Natural killer cell (primary cell): ENCODE measurements around the gene COG2. TPM values are rescaled to one million over a fixed set of nuclear protein-coding genes. Genes with fewer than 3 reads are reported as not detected.

Experiments
- ATAC-seq, 3 donors: fragments of 150-1000 bp in 2 of 3; fragments of 200-7000 bp in 1 of 3; cut with Tn5 transposase; 1 replicate in 1 of 3; 2 replicates in 2 of 3; pipeline ENCODE4 v1.10.0; 2021; ENCODE audit warnings: mild to moderate bottlenecking in 2 of 3, moderate library complexity in 2 of 3
- DNase-seq, 2 donors: peaks; one replicate each; pipeline versions ENCODE4 v3.0.0 to v3.0.0-alpha.2; 2013 to 2021; ENCODE audit warnings: mixed read lengths in 1 of 2
- H3K27ac ChIP-seq: one replicate; pipeline ENCODE4 v1.5.1; 2013; ENCODE audit warnings: mild to moderate bottlenecking, low read length
- H3K27me3 ChIP-seq: one replicate; pipeline ENCODE4 v1.6.1; 2013; ENCODE audit warnings: low read length; ENCODE audit not compliant: control insufficient read depth, insufficient read depth
- H3K36me3 ChIP-seq: one replicate; pipeline ENCODE4 v1.6.1; 2013; ENCODE audit warnings: low read length; ENCODE audit not compliant: control insufficient read depth, insufficient read depth
- H3K4me1 ChIP-seq: one replicate; pipeline ENCODE4 v1.6.1; 2013; ENCODE audit warnings: low read length; ENCODE audit not compliant: control insufficient read depth, insufficient read depth
- H3K4me3 ChIP-seq: one replicate; pipeline ENCODE4 v1.5.1; 2013; ENCODE audit warnings: low read length
- H3K9me3 ChIP-seq: one replicate; pipeline ENCODE4 v1.6.1; 2013; ENCODE audit warnings: low read length; ENCODE audit not compliant: control insufficient read depth, insufficient read depth
- H3K27ac Mint-ChIP-seq, 2 donors: one replicate each; pipeline ENCODE4 v1.8.0; 2022; ENCODE audit warnings: mild to moderate bottlenecking in 2 of 2, mixed read lengths in 2 of 2, moderate library complexity in 1 of 2
- H3K27me3 Mint-ChIP-seq, 2 donors: one replicate each; pipeline ENCODE4 v1.8.0; 2022; ENCODE audit warnings: low read depth in 2 of 2, mixed read lengths in 2 of 2
- H3K36me3 Mint-ChIP-seq: one replicate; pipeline ENCODE4 v1.8.0; 2022; ENCODE audit warnings: mixed read lengths
- H3K4me1 Mint-ChIP-seq, 2 donors: one replicate each; pipeline ENCODE4 v1.8.0; 2022; ENCODE audit warnings: mixed read lengths in 2 of 2
- H3K4me3 Mint-ChIP-seq: one replicate; pipeline ENCODE4 v1.8.0; 2022; ENCODE audit warnings: mild to moderate bottlenecking, moderate library complexity, mixed read lengths
- H3K9me3 Mint-ChIP-seq, 2 donors: one replicate each; pipeline ENCODE4 v1.8.0; 2022; ENCODE audit warnings: mixed read lengths in 2 of 2
- WGBS: methylation state at CpG from one replicate; pipeline ENCODE4 v1.1.7; 2013; ENCODE audit warnings: missing lambda C conversion rate; ENCODE audit not compliant: insufficient coverage; 5-methylcytosine and 5-hydroxymethylcytosine counted together
- intact Hi-C: fragments of 100-400 bp; cut with micrococcal nuclease; formaldehyde crosslinking; loops from one replicate; pipeline ENCODE4 v1.14.2; 2022
- total RNA-seq, 4 donors: library from RNA; stranded (reverse); fragments of 120-200 nt in 1 of 4; gene quantifications; one replicate each; pipeline versions ENCODE4 v1.2.3 to v1.2.4, GENCODE V29; 2013 to 2022
- TF ChIP-seq, protein P1 (sequence below): fragments of 200-600 bp; IDR thresholded peaks from one replicate; pipeline ENCODE4 v1.8.0; 2022; ENCODE audit warnings: antibody characterized with exemption

Gene COG2, protein sequence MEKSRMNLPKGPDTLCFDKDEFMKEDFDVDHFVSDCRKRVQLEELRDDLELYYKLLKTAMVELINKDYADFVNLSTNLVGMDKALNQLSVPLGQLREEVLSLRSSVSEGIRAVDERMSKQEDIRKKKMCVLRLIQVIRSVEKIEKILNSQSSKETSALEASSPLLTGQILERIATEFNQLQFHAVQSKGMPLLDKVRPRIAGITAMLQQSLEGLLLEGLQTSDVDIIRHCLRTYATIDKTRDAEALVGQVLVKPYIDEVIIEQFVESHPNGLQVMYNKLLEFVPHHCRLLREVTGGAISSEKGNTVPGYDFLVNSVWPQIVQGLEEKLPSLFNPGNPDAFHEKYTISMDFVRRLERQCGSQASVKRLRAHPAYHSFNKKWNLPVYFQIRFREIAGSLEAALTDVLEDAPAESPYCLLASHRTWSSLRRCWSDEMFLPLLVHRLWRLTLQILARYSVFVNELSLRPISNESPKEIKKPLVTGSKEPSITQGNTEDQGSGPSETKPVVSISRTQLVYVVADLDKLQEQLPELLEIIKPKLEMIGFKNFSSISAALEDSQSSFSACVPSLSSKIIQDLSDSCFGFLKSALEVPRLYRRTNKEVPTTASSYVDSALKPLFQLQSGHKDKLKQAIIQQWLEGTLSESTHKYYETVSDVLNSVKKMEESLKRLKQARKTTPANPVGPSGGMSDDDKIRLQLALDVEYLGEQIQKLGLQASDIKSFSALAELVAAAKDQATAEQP
- total RNA-seq, result 10 to 100 TPM; 15.8 to 24.1 (median 17.5) TPM
- total RNA-seq (2013), result 34.6 TPM

DNA sequence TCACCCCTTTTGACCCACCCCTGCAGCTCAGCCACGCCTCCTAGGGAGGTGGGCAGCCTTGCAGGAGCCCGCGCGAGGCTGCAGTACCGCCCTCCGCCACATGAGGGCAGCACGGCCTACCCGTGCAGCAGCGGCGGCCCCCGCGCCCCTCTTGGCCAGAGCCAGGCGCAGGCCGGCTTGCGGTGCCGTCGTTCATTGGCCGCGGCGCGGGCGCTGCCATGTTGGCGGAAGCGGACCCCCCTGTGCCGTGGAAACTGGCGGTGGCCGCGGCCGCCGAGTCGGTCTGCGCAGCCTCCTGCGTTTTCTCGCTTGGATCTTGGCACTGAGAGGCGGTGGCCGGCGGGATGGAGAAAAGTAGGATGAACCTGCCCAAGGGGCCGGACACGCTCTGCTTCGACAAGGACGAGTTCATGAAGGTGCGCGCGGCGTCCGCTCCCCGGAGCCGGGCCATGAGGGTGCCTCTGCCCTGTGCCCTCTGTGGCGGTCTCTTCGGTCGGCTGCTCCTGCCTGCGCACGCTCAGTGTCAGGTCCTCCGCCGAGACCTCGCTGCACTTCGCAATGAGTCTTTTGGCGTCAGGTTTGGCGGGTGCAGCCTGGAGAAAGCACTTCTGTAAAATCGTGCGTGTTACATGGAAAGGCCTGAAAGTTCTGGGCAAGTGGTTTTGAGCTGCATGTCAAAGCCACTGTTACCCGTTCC is at the start of gene COG2:
TSS of gene COG2 (plus strand) at position 219 of the 697 bp plus-strand sequence. CDS start at position 345, 126 bp downstream.
- peak within 1 kb of the TSS; percentile 77 for H3K4me3 ChIP-seq
- WGBS, result under 1% methylated on average over 62 of the region's 62 CpGs
- peaks cover 21% of the 10 kb centered on the region for H3K4me1 ChIP-seq

DNA sequence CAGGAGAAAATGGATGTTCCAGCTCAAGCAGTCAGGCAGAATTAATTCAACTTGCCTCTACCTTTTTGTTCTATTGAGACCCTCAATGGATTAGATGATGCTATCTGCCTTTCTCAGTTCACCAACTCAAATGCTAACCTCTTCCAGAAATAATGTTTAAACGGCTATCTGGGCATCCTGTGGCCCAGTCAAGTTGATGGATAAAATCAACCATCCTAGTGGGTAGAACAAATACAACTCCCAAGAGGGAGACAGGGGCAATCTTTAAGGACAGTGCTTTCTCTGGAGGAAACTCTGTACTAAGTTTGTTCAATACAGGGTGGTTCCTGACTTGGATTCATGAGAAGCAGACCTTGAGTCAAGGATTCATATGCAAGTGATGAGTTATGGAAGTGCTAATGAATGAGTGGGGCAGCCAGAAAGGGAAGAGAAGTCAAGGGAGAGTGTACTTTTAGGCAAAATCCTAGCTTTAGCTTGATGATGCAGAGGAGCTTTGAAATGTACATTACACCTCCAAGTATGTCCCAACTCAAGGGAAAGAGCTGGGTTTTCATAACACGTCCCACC is 49.4 kb upstream of the COG2 start:
- Histone ChIP-seq H3K27me3 (peaks cover 10% of the 10 kb centered on the region), H3K4me1 (no peaks in the 10 kb centered on the region), H3K27ac (no peak overlapping the region), H3K36me3 (no peaks in the 10 kb centered on the region), H3K9me3 (no peaks in the 10 kb centered on the region), H3K4me3 (no peak overlapping the region)
- Mint-ChIP-seq H3K9me3 (peaks cover 0 to 2% of the 10 kb centered on the region in 2 donors), H3K4me1 (no peaks in the 10 kb centered on the region), H3K27me3 (peaks cover 20 to 27% of the 10 kb centered on the region in 2 donors), H3K27ac (no peak overlapping the region), H3K4me3 (no peak overlapping the region), H3K36me3 (no peaks in the 10 kb centered on the region)
- ATAC-seq (no peak), DNase-seq (no peak)
- TF ChIP-seq, protein P1, sequence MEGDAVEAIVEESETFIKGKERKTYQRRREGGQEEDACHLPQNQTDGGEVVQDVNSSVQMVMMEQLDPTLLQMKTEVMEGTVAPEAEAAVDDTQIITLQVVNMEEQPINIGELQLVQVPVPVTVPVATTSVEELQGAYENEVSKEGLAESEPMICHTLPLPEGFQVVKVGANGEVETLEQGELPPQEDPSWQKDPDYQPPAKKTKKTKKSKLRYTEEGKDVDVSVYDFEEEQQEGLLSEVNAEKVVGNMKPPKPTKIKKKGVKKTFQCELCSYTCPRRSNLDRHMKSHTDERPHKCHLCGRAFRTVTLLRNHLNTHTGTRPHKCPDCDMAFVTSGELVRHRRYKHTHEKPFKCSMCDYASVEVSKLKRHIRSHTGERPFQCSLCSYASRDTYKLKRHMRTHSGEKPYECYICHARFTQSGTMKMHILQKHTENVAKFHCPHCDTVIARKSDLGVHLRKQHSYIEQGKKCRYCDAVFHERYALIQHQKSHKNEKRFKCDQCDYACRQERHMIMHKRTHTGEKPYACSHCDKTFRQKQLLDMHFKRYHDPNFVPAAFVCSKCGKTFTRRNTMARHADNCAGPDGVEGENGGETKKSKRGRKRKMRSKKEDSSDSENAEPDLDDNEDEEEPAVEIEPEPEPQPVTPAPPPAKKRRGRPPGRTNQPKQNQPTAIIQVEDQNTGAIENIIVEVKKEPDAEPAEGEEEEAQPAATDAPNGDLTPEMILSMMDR, result no peak
- WGBS, result 48% methylated on average over 2 of the region's 2 CpGs
- intact Hi-C loops, result no loop called here

More for the DNA sequence above, at the start of gene COG2:
- Mint-ChIP-seq H3K36me3 (no peaks in the 10 kb centered on the region), H3K4me3 (peak within 1 kb of the TSS; percentile 98), H3K27ac (peak within 1 kb of the TSS; percentile 93 to 95), H3K4me1 (peaks cover 43 to 52% of the 10 kb centered on the region in 2 donors), H3K9me3 (no peaks in the 10 kb centered on the region), H3K27me3 (peaks cover 17 to 21% of the 10 kb centered on the region in 2 donors)
- intact Hi-C loops, result loop anchor here (2.0 to 10.0 kb wide), 3 partner anchors 336 to 1018 kb away; partner anchors contain the start of genes ARV1, TAF5L, TTC13 and URB2
- DNase-seq (peak; percentile 96 to 99), ATAC-seq (peak; percentile 91 to 99 (median 92))
- Histone ChIP-seq H3K27me3 (peaks cover 5% of the 10 kb centered on the region), H3K9me3 (no peaks in the 10 kb centered on the region), H3K36me3 (peaks cover 3% of the 10 kb centered on the region), H3K27ac (peak within 1 kb of the TSS; percentile 77)
- TF ChIP-seq, protein P1, result peak; percentile 100

DNA sequence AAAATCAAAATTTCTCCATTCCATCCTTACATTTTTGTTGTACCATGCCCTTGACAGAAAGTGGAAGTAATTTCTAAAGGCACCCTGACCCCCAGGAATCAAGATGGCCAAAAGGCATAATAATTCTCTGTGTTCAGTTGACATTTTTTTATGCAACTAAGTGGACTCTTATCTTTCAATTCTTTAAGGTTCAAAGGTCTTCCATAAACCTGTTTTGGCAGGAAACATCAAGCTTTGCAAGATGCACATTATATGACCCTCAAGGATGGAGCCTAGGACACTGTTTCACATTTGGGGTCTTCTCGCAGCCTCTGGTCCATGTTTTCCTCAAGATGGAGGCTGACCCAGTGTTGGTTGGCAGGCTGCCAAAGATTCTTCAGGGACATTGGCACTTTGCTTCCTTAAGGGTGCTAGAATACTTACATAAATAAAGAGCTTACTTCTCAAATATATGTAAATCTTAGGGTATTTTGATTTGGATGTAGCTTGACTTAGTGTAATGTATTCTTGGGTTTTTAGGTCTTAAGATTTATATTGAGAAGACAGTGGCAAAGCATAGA is 48.0 kb upstream of the COG2 start:
- no peak overlapping the region for H3K4me3 Mint-ChIP-seq
- Histone ChIP-seq H3K36me3 (no peaks in the 10 kb centered on the region), H3K4me1 (no peaks in the 10 kb centered on the region), H3K27ac (no peak overlapping the region), H3K27me3 (peaks cover 11% of the 10 kb centered on the region), H3K9me3 (no peaks in the 10 kb centered on the region), H3K4me3 (no peak overlapping the region)
- no peaks in the 10 kb centered on the region for H3K4me1 Mint-ChIP-seq
- no peaks in the 10 kb centered on the region for H3K36me3 Mint-ChIP-seq
- no peak for DNase-seq
- 100% methylated on average over 1 of the region's 1 CpG for WGBS
- TF ChIP-seq, protein P1, result no peak
- H3K9me3 Mint-ChIP-seq, result peaks cover 0 to 2% of the 10 kb centered on the region in 2 donors
- intact Hi-C loops, result no loop called here
- H3K27me3 Mint-ChIP-seq, result peaks cover 18 to 19% of the 10 kb centered on the region in 2 donors
- ATAC-seq, result no peak
- H3K27ac Mint-ChIP-seq, result no peak overlapping the region
